A549 (cell line): Measurements from ENCODE around the gene TRMO. TPM values are rescaled to one million over a fixed set of nuclear protein-coding genes. Genes with fewer than 3 reads are reported as not detected.

Experiments
- ATAC-seq, 2 experiments: fragments of 200-7000 bp in 1 of 2; fragments of >200 bp in 1 of 2; cut with Nextera tagmentation in 1 of 2; cut with Tn5 transposase in 1 of 2; 3 replicates each; pipeline versions ENCODE4 v1.8.0 to v1.9.1; 2018 to 2020; ENCODE audit warnings: mild to moderate bottlenecking in 1 of 2, moderate library complexity in 1 of 2
- CTCF ChIA-PET: fragments of 300-600 bp; sonication (Branson Sonifier 250); formaldehyde crosslinking; extraction: SDS; loops from one replicate; lab custom pipeline; 2021; ENCODE audit warnings: antibody characterized with exemption, inconsistent platforms; lab: Yijun Ruan, JAX
- POLR2A ChIA-PET: fragments of 350-600 bp; formaldehyde crosslinking; extraction: SDS; loops from one replicate; lab custom pipeline; 2021; ENCODE audit warnings: antibody characterized with exemption, inconsistent platforms; lab: Yijun Ruan, JAX
- DNase-seq, 2 experiments: peaks; one replicate each; pipeline versions ENCODE4 v3.0.0 to v3.0.0-alpha.2; 2011 to 2016; ENCODE audit warnings: low read depth in 1 of 2, low spot score in 1 of 2
- FAIRE-seq: peaks from 2 replicates; lab custom pipeline; 2011; peaks lifted over from hg19 to GRCh38; lab: Jason Lieb, UNC
- H3K27ac ChIP-seq, 2 experiments: fragments of >200 bp; sonication (Bioruptor Twin); formaldehyde crosslinking; 3 replicates each; pipeline ENCODE4 v1.5.1; 2016 to 2017
- H3K4me1 ChIP-seq: fragments of >200 bp; sonication (Bioruptor Twin); formaldehyde crosslinking; 3 replicates; pipeline ENCODE4 v1.6.1; 2016
- H3K4me2 ChIP-seq: fragments of >200 bp; sonication (Bioruptor Twin); formaldehyde crosslinking; 3 replicates; pipeline ENCODE4 v1.6.1; 2016
- H3K4me3 ChIP-seq: fragments of >200 bp; sonication (Bioruptor Twin); formaldehyde crosslinking; 3 replicates; pipeline ENCODE4 v1.5.1; 2016
- H3K9me3 ChIP-seq: fragments of >200 bp; sonication (Bioruptor Twin); formaldehyde crosslinking; 3 replicates; pipeline ENCODE4 v1.6.1; 2016
- BHLHE40 ChIP-seq: IDR thresholded peaks from 2 replicates; pipeline ENCODE4 v1.6.1; 2012; ENCODE audit warnings: low read depth, low read length, inconsistent platforms
- CHD2 ChIP-seq: fragments of 150-350 bp; IDR thresholded peaks from 2 replicates; pipeline ENCODE4 v1.6.1; 2014; ENCODE audit warnings: low read length; ENCODE audit not compliant: partially characterized antibody
- EHF ChIP-seq: fragments of 250-450 bp; sonication (Bioruptor Pico); IDR thresholded peaks from 2 replicates; pipeline ENCODE4 v1.5.0; 2020; ENCODE audit warnings: mild to moderate bottlenecking
- EP300 ChIP-seq, 2 experiments: fragments of >200 bp; sonication (Bioruptor Twin); formaldehyde crosslinking; IDR thresholded peaks; 2 replicates in 1 of 2; 3 replicates in 1 of 2; pipeline ENCODE4 v1.6.1; 2016 to 2017
- FOSL2 ChIP-seq, 2 experiments: fragments of 450-650 bp in 1 of 2; fragments of >200 bp in 1 of 2; sonication (Bioruptor Twin) in 1 of 2; formaldehyde crosslinking; IDR thresholded peaks; 2 replicates each; pipeline versions ENCODE4 v1.5.0 to v1.6.1; 2016 to 2020; ENCODE audit warnings: mild to moderate bottlenecking in 1 of 2, moderate library complexity in 1 of 2
- HOXB13 ChIP-seq: fragments of 250-450 bp; sonication (Bioruptor Pico); IDR thresholded peaks from 2 replicates; pipeline ENCODE4 v1.5.0; 2020; ENCODE audit warnings: low read depth, mild to moderate bottlenecking, moderate library complexity
- MAFK ChIP-seq: fragments of 450-650 bp; IDR thresholded peaks from 2 replicates; pipeline ENCODE4 v1.6.1; 2014; ENCODE audit not compliant: partially characterized antibody
- MAZ ChIP-seq: fragments of 150-350 bp; IDR thresholded peaks from 2 replicates; pipeline ENCODE4 v1.6.1; 2014; ENCODE audit warnings: antibody characterized with exemption, low read depth, low read length, borderline replicate concordance
- NR3C1 ChIP-seq: fragments of >200 bp; sonication (Bioruptor Twin); formaldehyde crosslinking; IDR thresholded peaks from 3 replicates; pipeline ENCODE4 v1.6.1; 2017
- PHF8 ChIP-seq: fragments of 200-600 bp; sonication (generic); IDR thresholded peaks from 2 replicates; pipeline ENCODE4 v1.6.1; 2016; ENCODE audit warnings: low read depth, mild to moderate bottlenecking, antibody characterized with exemption, moderate library complexity, borderline replicate concordance
- RARB ChIP-seq: fragments of 250-450 bp; sonication (Bioruptor Pico); IDR thresholded peaks from 2 replicates; pipeline ENCODE4 v1.8.0; 2021; ENCODE audit warnings: mild to moderate bottlenecking, moderate library complexity
- RCOR1 ChIP-seq: fragments of 150-350 bp; IDR thresholded peaks from 2 replicates; pipeline ENCODE4 v1.6.1; 2014; ENCODE audit warnings: antibody characterized with exemption, low read length, low read depth
- RFX5 ChIP-seq: fragments of 450-650 bp; IDR thresholded peaks from 2 replicates; pipeline ENCODE4 v1.7.1; 2014; ENCODE audit warnings: antibody characterized with exemption, mild to moderate bottlenecking, moderate library complexity
- SMC3 ChIP-seq: fragments of >200 bp; sonication (Bioruptor Twin); formaldehyde crosslinking; IDR thresholded peaks from 3 replicates; pipeline ENCODE4 v1.6.1; 2018; ENCODE audit warnings: inconsistent platforms
- TFCP2L1 ChIP-seq: fragments of 250-450 bp; sonication (Bioruptor Pico); IDR thresholded peaks from 2 replicates; pipeline ENCODE4 v1.5.0; 2021; ENCODE audit warnings: mild to moderate bottlenecking
- ZFP36 ChIP-seq: fragments of 450-650 bp; IDR thresholded peaks from 2 replicates; pipeline ENCODE4 v1.6.1; 2014; ENCODE audit warnings: borderline replicate concordance; ENCODE audit not compliant: partially characterized antibody
- ZSCAN20 ChIP-seq: fragments of 250-450 bp; sonication (Bioruptor Pico); IDR thresholded peaks from 2 replicates; pipeline ENCODE4 v1.8.0; 2022; ENCODE audit warnings: mild to moderate bottlenecking, moderate library complexity
- WGBS: methylation state at CpG from one replicate; pipeline ENCODE4 v1.1.6; 2017; ENCODE audit errors: missing lambda C conversion rate; 5-methylcytosine and 5-hydroxymethylcytosine counted together
- polyA plus RNA-seq, 4 experiments: library from polyadenylated mRNA; depleted of rRNA in 3 of 4; stranded (reverse); fragments of >200 nt; fragmentation: RNase III in 1 of 4; extraction: RNeasy Plus Mini Kit Qiagen cat#74134 plus additional on column Dnase treatment in 1 of 4; gene quantifications; 2 replicates in 3 of 4; 3 replicates in 1 of 4; pipeline ENCODE4 v1.2.3, GENCODE V29; 2011 to 2017
- TF ChIP-seq, protein P1 (sequence below): fragments of >200 bp; sonication (Bioruptor Twin); formaldehyde crosslinking; IDR thresholded peaks from 3 replicates; pipeline ENCODE4 v1.5.1; 2016
- TF ChIP-seq, protein P2 (sequence below): fragments of >200 bp; sonication (Bioruptor Twin); formaldehyde crosslinking; IDR thresholded peaks from 3 replicates; pipeline ENCODE4 v1.6.1; 2016

Gene TRMO
- polyA plus RNA-seq, 2 of the 4 experiments (the other 2 are of a cell fraction): 12.0 to 18.8 TPM

- ATAC-seq (no peak), DNase-seq (no peak), FAIRE-seq (no peak)
- ChIA-PET CTCF (interaction anchor here (0.7 to 12.4 kb wide), 5 partner anchors 12 to 561 kb away, joined by 3 to 116 read pairs (median 5); partner anchors contain the start of genes ANP32B and TRMO), POLR2A (interaction anchor here (1.2 kb wide), 1 partner anchor 37 kb away, joined by 4 read pairs; the partner anchor contains the start of gene TRMO)
- H3K4me3 ChIP-seq: no peak overlapping the region
- H3K27ac ChIP-seq: no peak overlapping the region
- no peaks in the 10 kb centered on the region for H3K9me3 ChIP-seq
- no peak for TF ChIP-seq RARB (CRISPR knock-in tag)
- TF ChIP-seq ZSCAN20 (CRISPR knock-in tag): no peak
- no peak for TF ChIP-seq RCOR1
- TF ChIP-seq RFX5: no peak
- TF ChIP-seq NR3C1: no peak
- no peak for TF ChIP-seq PHF8
- no peak for TF ChIP-seq EHF (CRISPR knock-in tag)
- no peaks in the 10 kb centered on the region for H3K4me1 ChIP-seq
- no peak overlapping the region for H3K4me2 ChIP-seq
Measured at GRCh38 chr9:97959585-97959984, 37.3 kb upstream of the TRMO start.

GRCh38 chr9:97958812-97959511, 36.7 kb upstream of the TRMO start:
- DNase-seq (no peak), ATAC-seq (no peak; a peak in 1 of 6 replicates), FAIRE-seq (no peak)
- WGBS: 51% methylated on average over 5 of the region's 5 CpGs
- POLR2A ChIA-PET: interaction anchor here (1.2 kb wide), 1 partner anchor 37 kb away, joined by 4 read pairs; the partner anchor contains the start of gene TRMO
- TF ChIP-seq SMC3 (no peak), CHD2 (no peak), HOXB13 (CRISPR knock-in tag) (no peak), BHLHE40 (no peak), RCOR1 (no peak)
- TF ChIP-seq, protein P1, sequence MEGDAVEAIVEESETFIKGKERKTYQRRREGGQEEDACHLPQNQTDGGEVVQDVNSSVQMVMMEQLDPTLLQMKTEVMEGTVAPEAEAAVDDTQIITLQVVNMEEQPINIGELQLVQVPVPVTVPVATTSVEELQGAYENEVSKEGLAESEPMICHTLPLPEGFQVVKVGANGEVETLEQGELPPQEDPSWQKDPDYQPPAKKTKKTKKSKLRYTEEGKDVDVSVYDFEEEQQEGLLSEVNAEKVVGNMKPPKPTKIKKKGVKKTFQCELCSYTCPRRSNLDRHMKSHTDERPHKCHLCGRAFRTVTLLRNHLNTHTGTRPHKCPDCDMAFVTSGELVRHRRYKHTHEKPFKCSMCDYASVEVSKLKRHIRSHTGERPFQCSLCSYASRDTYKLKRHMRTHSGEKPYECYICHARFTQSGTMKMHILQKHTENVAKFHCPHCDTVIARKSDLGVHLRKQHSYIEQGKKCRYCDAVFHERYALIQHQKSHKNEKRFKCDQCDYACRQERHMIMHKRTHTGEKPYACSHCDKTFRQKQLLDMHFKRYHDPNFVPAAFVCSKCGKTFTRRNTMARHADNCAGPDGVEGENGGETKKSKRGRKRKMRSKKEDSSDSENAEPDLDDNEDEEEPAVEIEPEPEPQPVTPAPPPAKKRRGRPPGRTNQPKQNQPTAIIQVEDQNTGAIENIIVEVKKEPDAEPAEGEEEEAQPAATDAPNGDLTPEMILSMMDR: no peak
- CTCF ChIA-PET: interaction anchor here (0.9 to 12.4 kb wide), 4 partner anchors 12 to 36 kb away, joined by 3 to 116 read pairs (median 4); partner anchors contain the start of genes ANP32B and TRMO
- Histone ChIP-seq H3K4me1 (no peaks in the 10 kb centered on the region), H3K4me2 (no peak overlapping the region), H3K27ac (no peak overlapping the region), H3K9me3 (no peaks in the 10 kb centered on the region), H3K4me3 (no peak overlapping the region)

DNA sequence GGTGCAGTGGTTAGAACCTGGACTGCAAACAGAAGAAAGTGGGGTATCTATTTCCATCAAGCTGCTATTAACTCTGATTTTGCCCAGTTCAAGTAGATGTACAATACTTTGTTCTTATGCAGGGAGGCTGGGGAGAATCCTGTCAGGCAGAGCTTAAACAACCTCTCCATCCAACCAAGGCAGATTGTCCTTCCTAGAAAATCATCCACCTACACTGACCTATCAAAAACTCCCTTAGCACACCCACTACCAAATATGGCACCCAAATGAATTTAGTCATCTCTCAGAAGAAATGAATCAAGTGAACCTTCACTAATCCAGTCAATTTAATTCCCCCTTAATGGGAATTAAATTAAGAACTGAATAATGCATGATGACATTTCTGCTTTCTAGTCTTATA, 34.0 kb upstream of the TRMO start:
- TF ChIP-seq, protein P2, sequence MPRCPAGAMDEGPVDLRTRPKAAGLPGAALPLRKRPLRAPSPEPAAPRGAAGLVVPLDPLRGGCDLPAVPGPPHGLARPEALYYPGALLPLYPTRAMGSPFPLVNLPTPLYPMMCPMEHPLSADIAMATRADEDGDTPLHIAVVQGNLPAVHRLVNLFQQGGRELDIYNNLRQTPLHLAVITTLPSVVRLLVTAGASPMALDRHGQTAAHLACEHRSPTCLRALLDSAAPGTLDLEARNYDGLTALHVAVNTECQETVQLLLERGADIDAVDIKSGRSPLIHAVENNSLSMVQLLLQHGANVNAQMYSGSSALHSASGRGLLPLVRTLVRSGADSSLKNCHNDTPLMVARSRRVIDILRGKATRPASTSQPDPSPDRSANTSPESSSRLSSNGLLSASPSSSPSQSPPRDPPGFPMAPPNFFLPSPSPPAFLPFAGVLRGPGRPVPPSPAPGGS: no peak
- TF ChIP-seq TFCP2L1 (no peak), NR3C1 (no peak), PHF8 (no peak), EP300 (IDR thresholded peaks at IDR 0.05) (no peak), ZFP36 (no peak), MAZ (no peak), FOSL2 (IDR thresholded peaks at IDR 0.05) (no peak), FOSL2 (CRISPR knock-in tag; IDR thresholded peaks at IDR 0.05) (no peak), MAFK (no peak)
- Histone ChIP-seq H3K27ac (no peak overlapping the region), H3K4me2 (no peak overlapping the region), H3K4me3 (no peak overlapping the region), H3K4me1 (no peaks in the 10 kb centered on the region), H3K9me3 (no peaks in the 10 kb centered on the region)
- POLR2A ChIA-PET: interaction anchor here (0.9 kb wide), 1 partner anchor 34 kb away, joined by 3 read pairs; no protein-coding TSS in a partner anchor
- FAIRE-seq (no peak), ATAC-seq (no peak), DNase-seq (no peak)
- CTCF ChIA-PET: interaction anchor here (1.1 to 12.4 kb wide), 3 partner anchors 12 to 33 kb away, joined by 3 to 116 read pairs (median 27); partner anchors contain the start of gene TRMO
